ENCODE data around the gene PDHX. TPM values are rescaled to one million over a fixed set of nuclear protein-coding genes. Genes with fewer than 3 reads are reported as not detected.
"Not testable (repeated sequence)": the region's sequence is repeated elsewhere in the genome, so short reads cannot be mapped to it uniquely, and the experiment has no call there.

PDHX gene
- total RNA-seq: 31.0 and 35.7 TPM in 2 replicates

DNA sequence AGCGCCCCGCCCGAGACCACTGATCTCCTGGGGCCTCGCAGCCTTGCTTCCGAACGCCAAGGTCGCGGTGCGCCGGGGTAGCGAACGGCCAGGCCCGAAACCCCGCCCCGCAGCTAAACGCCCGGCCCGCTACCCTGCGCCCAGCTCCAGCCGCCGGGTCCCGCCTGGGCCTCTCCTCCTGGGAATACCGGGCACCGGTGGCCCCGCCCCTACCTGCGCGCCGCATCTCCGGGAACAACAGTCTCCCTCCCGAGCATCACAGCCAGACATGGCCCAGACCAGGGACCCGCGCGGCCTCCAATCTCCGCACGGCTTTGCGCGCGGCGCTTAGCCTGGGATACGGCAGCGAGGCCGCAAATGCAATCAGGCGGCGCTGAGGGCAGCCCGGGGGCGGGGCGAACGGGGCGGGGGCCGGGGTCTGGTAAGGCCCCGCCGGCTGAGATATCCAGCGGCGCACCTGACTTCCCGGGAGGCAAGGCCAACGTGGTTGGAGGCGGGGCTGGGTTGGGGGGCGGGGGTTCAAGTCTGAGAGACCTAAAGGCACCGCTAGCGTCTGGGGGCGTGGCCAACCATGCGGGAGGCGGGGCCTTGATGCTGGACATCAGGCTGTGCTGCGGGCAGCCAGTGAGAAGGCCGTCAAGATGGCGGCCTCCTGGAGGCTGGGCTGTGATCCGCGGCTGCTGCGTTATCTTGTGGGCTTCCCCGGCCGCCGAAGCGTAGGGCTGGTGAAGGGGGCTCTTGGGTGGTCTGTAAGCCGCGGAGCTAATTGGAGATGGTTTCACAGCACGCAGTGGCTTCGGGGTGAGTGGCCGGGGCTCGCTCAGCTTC, at the start of gene PDHX, which contains the start of gene APIP:
TSS of gene PDHX (plus strand) at position 604 of the 828 bp plus-strand sequence. CDS start at position 642, 38 bp downstream.
TSS of gene APIP (minus strand) at position 365 of the 828 bp plus-strand sequence. CDS start at position 270, 95 bp downstream.
- peak; percentile 98 for DNase-seq
- no peaks in the 10 kb centered on the region for H3K27me3 Mint-ChIP-seq
- peaks cover 25% of the 10 kb centered on the region for H3K4me1 Mint-ChIP-seq
- peaks cover 21% of the 10 kb centered on the region for H3K36me3 Mint-ChIP-seq (ENCODE audit: low read depth)
- peak within 1 kb of the TSS; percentile 95 for H3K27ac Mint-ChIP-seq
- H3K9me3 Mint-ChIP-seq: no peaks in the 10 kb centered on the region
- peak within 1 kb of the TSS; percentile 98 for H3K4me3 Mint-ChIP-seq
- intact Hi-C loops (cut with micrococcal nuclease): loop anchor here (1.0 to 10.0 kb wide), 11 partner anchors 124 to 1661 kb away; partner anchors contain the start of genes ABTB2, CAPRIN1, HIPK3 and NAT10

- intact Hi-C loops (cut with micrococcal nuclease): no loop called here
- Mint-ChIP-seq H3K27me3 (peaks cover 2% of the 10 kb centered on the region), H3K4me3 (no peak overlapping the region), H3K36me3 (ENCODE audit: low read depth) (no peaks in the 10 kb centered on the region), H3K4me1 (no peaks in the 10 kb centered on the region), H3K27ac (no peak overlapping the region), H3K9me3 (no peaks in the 10 kb centered on the region)
- no peak for DNase-seq
These were observed 47.0 kb upstream of the PDHX start for GRCh38 chr11:34869425-34869824.

DNA sequence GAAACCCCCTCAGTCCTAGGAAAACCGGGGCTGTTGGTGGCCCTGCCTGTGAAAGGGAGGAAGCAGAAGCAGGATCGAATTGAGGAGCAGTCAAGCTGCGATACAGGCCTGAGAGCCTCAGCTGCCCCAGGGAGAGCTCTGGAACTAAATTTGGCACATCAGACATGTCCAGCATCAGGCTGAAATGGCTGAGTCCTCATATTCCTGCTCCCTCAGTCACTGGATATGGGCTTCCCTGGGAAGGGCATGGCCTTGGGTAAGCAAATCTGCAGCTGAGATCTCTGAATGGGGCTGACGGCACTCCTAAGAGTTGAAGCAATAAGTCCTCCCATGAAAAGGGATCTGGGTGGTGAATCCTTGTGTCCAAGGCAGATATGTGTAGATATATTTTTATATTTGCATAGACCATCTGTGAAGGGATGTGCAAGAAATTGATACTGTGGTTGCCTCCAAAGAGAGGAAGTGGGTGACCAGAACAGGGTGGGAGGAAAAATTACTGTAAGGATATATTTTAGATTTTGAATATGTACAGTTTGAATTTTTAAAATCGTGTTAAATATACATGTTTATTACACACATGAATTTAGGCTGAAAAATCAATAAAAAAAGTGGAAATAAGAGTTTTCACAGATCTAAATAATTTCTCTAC, 45.7 kb upstream of the PDHX start:
- H3K4me1 Mint-ChIP-seq: no peaks in the 10 kb centered on the region
- no peak overlapping the region for H3K27ac Mint-ChIP-seq
- intact Hi-C loops (cut with micrococcal nuclease): no loop called here
- no peaks in the 10 kb centered on the region for H3K36me3 Mint-ChIP-seq (ENCODE audit: low read depth)
- no peak for DNase-seq
- no peak overlapping the region for H3K4me3 Mint-ChIP-seq
- H3K27me3 Mint-ChIP-seq: no peaks in the 10 kb centered on the region
- H3K9me3 Mint-ChIP-seq: no peaks in the 10 kb centered on the region

- no peak overlapping the region for H3K27ac Mint-ChIP-seq
- H3K4me1 Mint-ChIP-seq: no peaks in the 10 kb centered on the region
- no peaks in the 10 kb centered on the region for H3K9me3 Mint-ChIP-seq
- no peak for DNase-seq
- intact Hi-C loops (cut with micrococcal nuclease): no loop called here
- no peaks in the 10 kb centered on the region for H3K27me3 Mint-ChIP-seq
- H3K36me3 Mint-ChIP-seq (ENCODE audit: low read depth): no peaks in the 10 kb centered on the region
- H3K4me3 Mint-ChIP-seq: no peak overlapping the region
These were observed 42.2 kb upstream of the PDHX start for GRCh38 chr11:34874202-34874601.

GRCh38 chr11:34877375-34877975, 38.9 kb upstream of the PDHX start:
- no peak overlapping the region for H3K4me3 Mint-ChIP-seq
- no peak overlapping the region for H3K27ac Mint-ChIP-seq
- no peaks in the 10 kb centered on the region for H3K4me1 Mint-ChIP-seq
- H3K27me3 Mint-ChIP-seq: no peaks in the 10 kb centered on the region
- peaks cover 7% of the 10 kb centered on the region for H3K36me3 Mint-ChIP-seq (ENCODE audit: low read depth)
- H3K9me3 Mint-ChIP-seq: no peaks in the 10 kb centered on the region
- DNase-seq: no peak
- intact Hi-C loops (cut with micrococcal nuclease): no loop called here

- Mint-ChIP-seq H3K9me3 (no peaks in the 10 kb centered on the region), H3K27me3 (no peaks in the 10 kb centered on the region), H3K36me3 (ENCODE audit: low read depth) (peaks cover 10% of the 10 kb centered on the region), H3K4me3 (no peak overlapping the region), H3K27ac (no peak overlapping the region), H3K4me1 (no peaks in the 10 kb centered on the region)
- intact Hi-C loops (cut with micrococcal nuclease): no loop called here
- DNase-seq: no peak
These were observed 34.5 kb upstream of the PDHX start for GRCh38 chr11:34881900-34882299.

DNA sequence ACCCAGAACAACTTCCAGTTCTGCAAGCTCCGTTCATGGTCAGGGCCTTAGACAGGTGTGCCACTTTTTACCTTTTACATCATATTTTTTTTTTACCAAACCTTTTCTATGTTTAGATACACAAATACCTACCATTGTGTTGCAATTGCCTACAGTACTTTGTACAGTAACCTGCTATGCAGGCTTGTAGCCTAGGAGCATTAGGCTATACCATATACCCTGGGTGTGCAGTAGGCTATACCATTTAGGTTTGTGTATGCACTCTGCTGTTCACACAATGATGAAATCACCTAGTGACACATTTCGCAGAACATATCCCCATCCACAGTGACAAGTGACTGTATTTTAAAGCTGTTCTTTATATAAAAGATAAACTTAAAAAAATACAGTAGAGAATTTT, 29.8 kb upstream of the PDHX start:
- Mint-ChIP-seq H3K9me3 (no peaks in the 10 kb centered on the region), H3K4me1 (no peaks in the 10 kb centered on the region), H3K36me3 (ENCODE audit: low read depth) (peaks cover 15% of the 10 kb centered on the region), H3K4me3 (no peak overlapping the region), H3K27me3 (no peaks in the 10 kb centered on the region), H3K27ac (no peak overlapping the region)
- peak; percentile 25 for DNase-seq
- intact Hi-C loops (cut with micrococcal nuclease): no loop called here

DNA sequence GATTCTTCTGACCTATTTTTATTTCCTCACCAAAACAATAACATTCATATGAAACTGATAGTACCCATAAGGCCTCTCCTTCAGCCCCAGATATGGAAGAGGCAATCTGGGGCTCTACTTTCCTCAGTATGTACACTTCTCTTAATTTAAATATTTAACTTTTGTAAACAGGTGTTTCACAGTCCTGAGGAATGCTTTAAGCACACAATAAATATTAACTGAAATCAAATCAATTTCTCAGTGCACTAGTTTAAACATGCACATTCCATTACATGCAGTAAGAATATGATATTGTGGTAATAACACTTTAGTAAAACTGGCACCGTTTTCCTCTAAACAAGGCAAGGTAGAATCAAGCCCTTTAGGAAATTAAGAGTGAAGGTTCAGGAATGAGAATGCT, 29.2 kb upstream of the PDHX start:
- H3K36me3 Mint-ChIP-seq (ENCODE audit: low read depth): peaks cover 11% of the 10 kb centered on the region
- no peak overlapping the region for H3K27ac Mint-ChIP-seq
- DNase-seq: peak; percentile 0
- H3K4me1 Mint-ChIP-seq: no peaks in the 10 kb centered on the region
- H3K9me3 Mint-ChIP-seq: no peaks in the 10 kb centered on the region
- H3K27me3 Mint-ChIP-seq: no peaks in the 10 kb centered on the region
- intact Hi-C loops (cut with micrococcal nuclease): no loop called here
- H3K4me3 Mint-ChIP-seq: no peak overlapping the region

DNA sequence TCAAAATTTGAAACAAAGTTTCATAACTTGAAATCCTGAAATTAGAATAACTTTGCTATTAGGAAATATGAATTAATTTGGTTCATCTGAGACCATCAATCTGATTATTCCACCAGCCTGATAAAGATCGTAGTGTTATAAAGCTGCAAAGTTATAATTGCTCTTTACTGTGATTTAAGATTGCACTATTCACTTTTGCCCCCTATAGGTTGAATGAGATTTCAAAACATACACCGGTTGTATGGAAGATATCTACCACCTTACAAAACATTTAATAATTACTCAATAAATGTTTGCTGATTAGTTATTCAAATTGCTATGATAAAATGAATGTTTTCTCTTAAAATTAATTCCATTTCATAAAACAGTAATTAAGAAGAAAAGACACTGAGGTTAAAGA, 26.3 kb upstream of the PDHX start:
- Mint-ChIP-seq H3K27ac (no peak overlapping the region), H3K9me3 (no peaks in the 10 kb centered on the region), H3K4me3 (no peak overlapping the region), H3K4me1 (no peaks in the 10 kb centered on the region), H3K36me3 (ENCODE audit: low read depth) (peaks cover 7% of the 10 kb centered on the region), H3K27me3 (no peaks in the 10 kb centered on the region)
- intact Hi-C loops (cut with micrococcal nuclease): no loop called here
- no peak for DNase-seq

DNA sequence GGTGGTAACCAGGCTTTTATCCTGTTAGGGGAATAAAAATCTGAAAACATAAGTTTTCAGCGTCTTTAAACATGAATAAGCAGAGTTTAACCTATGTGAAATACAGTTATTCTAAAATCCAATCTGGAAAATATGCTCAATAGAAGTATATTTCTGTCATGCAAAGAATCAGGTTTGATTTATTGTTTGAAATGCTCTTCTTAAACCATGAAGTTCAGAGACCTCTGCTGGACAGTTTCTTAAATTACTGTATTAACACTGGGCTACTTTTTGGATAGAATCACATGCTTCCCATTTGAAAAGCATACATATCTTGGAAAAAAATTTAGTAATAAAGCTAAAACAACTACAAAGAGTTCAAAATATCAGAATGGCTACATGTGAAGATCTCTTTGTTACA, 25.6 kb upstream of the PDHX start:
- no peaks in the 10 kb centered on the region for H3K9me3 Mint-ChIP-seq
- peaks cover 7% of the 10 kb centered on the region for H3K36me3 Mint-ChIP-seq (ENCODE audit: low read depth)
- H3K27ac Mint-ChIP-seq: no peak overlapping the region
- H3K27me3 Mint-ChIP-seq: no peaks in the 10 kb centered on the region
- intact Hi-C loops (cut with micrococcal nuclease): loop anchor here (1.0 kb wide), 1 partner anchor 305 kb away; no protein-coding TSS in a partner anchor
- H3K4me3 Mint-ChIP-seq: no peak overlapping the region
- peak; percentile 46 for DNase-seq
- H3K4me1 Mint-ChIP-seq: no peaks in the 10 kb centered on the region

DNA sequence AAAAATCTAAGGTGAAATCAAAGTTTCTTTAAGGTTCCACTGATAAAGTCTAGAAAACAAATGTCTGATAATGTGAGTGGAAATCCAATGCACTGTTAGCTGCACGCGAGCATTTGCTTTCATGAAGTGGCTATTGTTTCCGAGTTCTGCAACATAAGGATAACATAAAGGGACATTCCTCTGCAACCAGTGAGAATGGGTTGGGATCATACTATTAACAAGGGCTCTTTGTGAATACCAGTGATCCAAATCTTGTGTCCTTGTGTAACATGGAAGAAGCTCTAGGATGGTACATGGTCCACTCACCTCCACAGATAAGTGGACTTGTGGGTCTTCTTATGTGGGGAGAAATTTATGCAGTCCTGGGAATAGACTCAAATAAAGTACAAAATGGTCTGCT, 24.8 kb upstream of the PDHX start:
- no peak overlapping the region for H3K4me3 Mint-ChIP-seq
- DNase-seq: peak; percentile 37
- no peak overlapping the region for H3K27ac Mint-ChIP-seq
- peaks cover 7% of the 10 kb centered on the region for H3K9me3 Mint-ChIP-seq
- intact Hi-C loops (cut with micrococcal nuclease): loop anchor here (1.0 kb wide), 1 partner anchor 305 kb away; no protein-coding TSS in a partner anchor
- H3K36me3 Mint-ChIP-seq (ENCODE audit: low read depth): peaks cover 14% of the 10 kb centered on the region
- no peaks in the 10 kb centered on the region for H3K4me1 Mint-ChIP-seq
- no peaks in the 10 kb centered on the region for H3K27me3 Mint-ChIP-seq

GRCh38 chr11:34893416-34893815, 23.0 kb upstream of the PDHX start:
- H3K36me3 Mint-ChIP-seq (ENCODE audit: low read depth): peaks cover 15% of the 10 kb centered on the region
- no peak for DNase-seq
- H3K9me3 Mint-ChIP-seq: peaks cover 12% of the 10 kb centered on the region
- no peak overlapping the region for H3K27ac Mint-ChIP-seq
- intact Hi-C loops (cut with micrococcal nuclease): no loop called here
- no peaks in the 10 kb centered on the region for H3K4me1 Mint-ChIP-seq
- H3K27me3 Mint-ChIP-seq: no peaks in the 10 kb centered on the region
- no peak overlapping the region for H3K4me3 Mint-ChIP-seq

DNA sequence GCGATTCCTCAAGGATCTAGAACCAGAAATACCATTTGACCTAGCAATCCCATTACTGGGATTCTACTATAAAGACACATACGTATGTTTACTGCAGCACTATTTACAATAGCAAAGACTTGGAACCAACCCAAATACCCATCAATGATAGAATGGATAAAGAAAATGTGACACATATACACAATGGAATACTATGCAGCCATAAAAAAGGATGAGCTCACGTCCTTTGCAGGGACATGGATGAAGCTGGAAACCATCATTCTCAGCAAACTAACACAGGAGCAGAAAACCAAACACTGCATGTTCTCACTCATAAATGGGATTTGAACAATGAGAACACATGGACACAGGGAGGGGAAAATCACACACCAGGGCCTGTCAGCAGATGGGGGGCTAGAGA, 20.2 kb upstream of the PDHX start:
- intact Hi-C loops (cut with micrococcal nuclease); H3K4me1 Mint-ChIP-seq; H3K27me3 Mint-ChIP-seq; DNase-seq; H3K4me3 Mint-ChIP-seq; H3K27ac Mint-ChIP-seq: not testable (repeated sequence)
- peaks cover 22% of the 10 kb centered on the region for H3K9me3 Mint-ChIP-seq
- peaks cover 24% of the 10 kb centered on the region for H3K36me3 Mint-ChIP-seq (ENCODE audit: low read depth)
